GM12892 (cell line): ENCODE results near the gene GOLGA6A. TPM values are rescaled to one million over a fixed set of nuclear protein-coding genes. Genes with fewer than 3 reads are reported as not detected.
"Not testable (repeated sequence)": the region's sequence is repeated elsewhere in the genome, so short reads cannot be mapped to it uniquely, and the experiment has no call there.

ENCODE experiments used
- DNase-seq: peaks from one replicate; pipeline ENCODE4 v3.0.0; 2011; ENCODE audit not compliant: insufficient read length
- FAIRE-seq: peaks from 2 replicates; lab custom pipeline; 2011; peaks lifted over from hg19 to GRCh38; lab: Jason Lieb, UNC
- POLR2A ChIP-seq: IDR thresholded peaks from 2 replicates; pipeline ENCODE4 v1.6.1; 2011; ENCODE audit warnings: low read depth, low read length, control low read depth
- POLR2AphosphoS5 ChIP-seq: IDR thresholded peaks from 2 replicates; pipeline ENCODE4 v1.6.1; 2011; ENCODE audit warnings: low read depth, low read length, control low read depth
- TAF1 ChIP-seq: IDR thresholded peaks from 2 replicates; pipeline ENCODE4 v1.6.1; 2011; ENCODE audit warnings: low read depth, mild to moderate bottlenecking, control low read depth, low read length, borderline replicate concordance
- polyA plus RNA-seq: library from polyadenylated mRNA; unstranded; fragments of >200 nt; gene quantifications from one replicate; pipeline ENCODE4 v1.2.1, GENCODE V29; 2012; ENCODE audit warnings: missing spikeins, inconsistent platforms; ENCODE audit not compliant: missing spikeins

GOLGA6A gene
- 0.08 TPM for polyA plus RNA-seq

GRCh38 chr15:74082450-74082849 is at the start of gene GOLGA6A:
Gene GOLGA6A (minus strand): TSS chr15:74082550. CDS start chr15:74082509, 41 bp downstream.
- FAIRE-seq, DNase-seq: not testable (repeated sequence)

- peak; percentile 36 for FAIRE-seq
- DNase-seq = no peak
- TF ChIP-seq POLR2AphosphoS5 (no peak), POLR2A (no peak), TAF1 (no peak)
Observed at GRCh38 chr15:74131628-74132413, 49.5 kb upstream of the GOLGA6A start.

- no peak for FAIRE-seq
- no peak for TF ChIP-seq POLR2A
- no peak for TF ChIP-seq TAF1
- no peak for TF ChIP-seq POLR2AphosphoS5
- DNase-seq = no peak
Observed at GRCh38 chr15:74130849-74131627, 48.7 kb upstream of the GOLGA6A start.

GRCh38 chr15:74130155-74130848 is 48.0 kb upstream of the GOLGA6A start, which contains the start of gene ISLR2:
Gene ISLR2 (plus strand): TSS chr15:74130586. CDS start chr15:74132755, 2,169 bp downstream.
- TF ChIP-seq POLR2A (no peak), TAF1 (no peak)
- FAIRE-seq (no peak), DNase-seq (no peak)

- TF ChIP-seq POLR2A = no peak
- no peak for TF ChIP-seq POLR2AphosphoS5
- no peak for TF ChIP-seq TAF1
- DNase-seq = no peak
- FAIRE-seq = no peak
Observed at GRCh38 chr15:74129586-74130154, 47.3 kb upstream of the GOLGA6A start.

- no peak for DNase-seq
- FAIRE-seq = peak; percentile 61
- TF ChIP-seq POLR2AphosphoS5 (no peak), POLR2A (no peak), TAF1 (no peak)
Observed at GRCh38 chr15:74128785-74129585, 46.6 kb upstream of the GOLGA6A start.

GRCh38 chr15:74127954-74128784 is 45.8 kb upstream of the GOLGA6A start:
- no peak for TF ChIP-seq POLR2A
- no peak for TF ChIP-seq POLR2AphosphoS5
- TF ChIP-seq TAF1 = no peak
- DNase-seq (no peak), FAIRE-seq (peak; percentile 70)

- DNase-seq = peak; percentile 78
- FAIRE-seq = peak; percentile 90
- TF ChIP-seq POLR2A = no peak
- no peak for TF ChIP-seq POLR2AphosphoS5
- TF ChIP-seq TAF1 = no peak
Observed at GRCh38 chr15:74127255-74127953, 45.1 kb upstream of the GOLGA6A start.

GRCh38 chr15:74124759-74125158 is 42.4 kb upstream of the GOLGA6A start:
- FAIRE-seq = peak; percentile 30
- no peak for TF ChIP-seq TAF1
- TF ChIP-seq POLR2AphosphoS5 = no peak
- no peak for TF ChIP-seq POLR2A
- DNase-seq = no peak

- FAIRE-seq (no peak), DNase-seq (no peak)
- TF ChIP-seq POLR2AphosphoS5 (no peak), POLR2A (no peak), TAF1 (no peak)
Observed at GRCh38 chr15:74124196-74124595, 41.8 kb upstream of the GOLGA6A start.
